Stomach (tissue), 9 donors: ENCODE measurements around the gene NKAIN2. TPM values are rescaled to one million over a fixed set of nuclear protein-coding genes. Genes with fewer than 3 reads are reported as not detected.

Experiments used
- DNase-seq, 2 donors: peaks; one replicate each; pipeline versions ENCODE4 v3.0.0 to v3.0.0-alpha.2; 2013 to 2019
- H3K27ac ChIP-seq, 5 donors: fragments of 200-600 bp in 4 of 5; sonication (generic) in 4 of 5; one replicate each; pipeline ENCODE4 v1.5.1; 2013 to 2019; ENCODE audit warnings: mild to moderate bottlenecking in 1 of 5, moderate library complexity in 1 of 5
- H3K27me3 ChIP-seq, 3 donors: fragments of 200-600 bp; sonication (generic); one replicate each; pipeline ENCODE4 v1.5.1; 2017 to 2019; ENCODE audit warnings: mixed run types in 1 of 3
- H3K36me3 ChIP-seq, 4 donors: fragments of 200-600 bp; sonication (generic); 1 replicate in 3 of 4; 2 replicates in 1 of 4; pipeline ENCODE4 v1.5.1; 2016 to 2019
- H3K4me1 ChIP-seq, 4 donors: fragments of 200-600 bp; sonication (generic); one replicate each; pipeline ENCODE4 v1.5.1; 2016 to 2019
- H3K4me3 ChIP-seq, 4 donors: fragments of 200-600 bp; sonication (generic) in 3 of 4; one replicate each; pipeline ENCODE4 v1.5.1; 2016 to 2019; ENCODE audit warnings: mild to moderate bottlenecking in 1 of 4
- H3K9me3 ChIP-seq, 4 donors: fragments of 200-600 bp; sonication (generic); one replicate each; pipeline ENCODE4 v1.5.1; 2016 to 2019
- EP300 ChIP-seq: sonication (generic); formaldehyde crosslinking; IDR thresholded peaks from one replicate; pipeline ENCODE4 v1.6.1; 2017; ENCODE audit warnings: antibody characterized with exemption
- POLR2A ChIP-seq, 4 donors: fragments of 450-650 bp; IDR thresholded peaks; one replicate each; pipeline ENCODE4 v1.6.1; 2016; ENCODE audit warnings: antibody characterized with exemption in 4 of 4, control low read depth in 2 of 4, mild to moderate bottlenecking in 1 of 4, moderate library complexity in 1 of 4
- POLR2AphosphoS5 ChIP-seq, 3 donors: sonication (generic); formaldehyde crosslinking; IDR thresholded peaks; one replicate each; pipeline ENCODE4 v1.6.1; 2016; ENCODE audit warnings: antibody characterized with exemption in 3 of 3
- WGBS, 5 donors: extraction: QIAGEN DNeasy Blood & Tissue Kit in 3 of 5; methylation state at CpG; one replicate each; pipeline versions ENCODE4 v1.1.5 to v1.1.7; 2013 to 2018; 5-methylcytosine and 5-hydroxymethylcytosine counted together
- intact Hi-C: fragments of 100-400 bp; cut with DNase I; formaldehyde crosslinking; loops from one replicate; pipeline ENCODE4 v1.15.1; 2023; ENCODE audit warnings: low total_unique reads
- polyA plus RNA-seq, 3 donors: library from polyadenylated mRNA; stranded (reverse); fragments of 200-250 nt; gene quantifications; one replicate each; pipeline ENCODE4 v1.2.3, GENCODE V29; 2013
- total RNA-seq, 5 donors: library from RNA; depleted of rRNA; stranded (reverse); fragments of >200 nt; gene quantifications; one replicate each; pipeline versions ENCODE4 v1.1.0 to v1.2.3, GENCODE V29; 2014 to 2016
- TF ChIP-seq, protein P1 (sequence below), 7 experiments: fragments of 450-650 bp in 4 of 7; fragments of 200-600 bp in 3 of 7; sonication (generic) in 3 of 7; IDR thresholded peaks; one replicate each; pipeline ENCODE4 v1.5.1; 2016 to 2019; ENCODE audit warnings: antibody characterized with exemption in 7 of 7, control low read depth in 2 of 7, mild to moderate bottlenecking in 1 of 7
- donor health status: healthy with polysubstance abuse.
- donor health status: Bipolar disorder and iron deficiency.
- donor health status: healthy.

NKAIN2 gene
- total and polyA plus RNA-seq, 8 donors: 0.13 to 9.6 (median 1.5) TPM; not detected in 5

DNA sequence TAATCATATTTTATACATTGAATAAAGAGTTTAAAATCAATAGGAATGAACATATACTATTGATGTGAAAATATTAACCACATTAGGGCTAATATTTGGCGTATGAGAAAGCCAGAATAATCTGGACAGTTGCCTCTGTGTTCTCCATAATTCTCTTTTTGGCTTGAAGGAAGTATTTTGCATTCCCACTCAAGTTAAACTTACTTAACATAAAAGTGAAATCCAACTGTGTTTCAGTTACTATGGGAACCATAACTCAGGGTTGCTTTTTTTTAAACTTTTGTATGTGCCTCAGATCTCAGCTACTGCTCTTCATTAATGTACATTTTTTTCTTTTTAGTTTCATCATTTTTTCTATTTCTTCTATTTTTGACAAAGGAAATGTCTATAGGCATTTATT, 479.8 kb downstream of the NKAIN2 start:
- 59 to 85% (median 78%) methylated on average over 1 of the region's 1 CpG for WGBS, 5 donors
- peak in 1 of 2 donors; percentile 47 for DNase-seq

DNA sequence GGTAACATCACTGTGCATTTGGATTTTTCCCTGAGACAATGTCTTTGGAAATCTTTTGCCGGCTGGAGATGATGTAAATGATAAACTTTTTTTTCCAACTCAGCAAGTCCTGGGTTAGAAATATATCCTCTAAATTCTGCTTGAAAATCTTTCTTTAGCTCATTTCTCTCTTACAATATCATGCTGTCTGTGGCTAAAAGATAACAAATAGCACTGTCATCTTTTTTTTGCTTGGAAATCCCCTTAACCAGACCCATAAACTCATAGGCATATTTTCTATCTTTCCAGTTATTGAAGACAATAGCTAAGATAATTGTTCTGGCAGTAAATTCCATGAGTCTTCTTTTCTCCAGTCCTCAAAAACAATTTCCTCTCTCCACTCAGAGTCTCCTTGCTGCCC, 481.5 kb downstream of the NKAIN2 start:
- TF ChIP-seq EP300 (no peak), POLR2A (IDR thresholded peaks at IDR 0.05) (no peak), POLR2AphosphoS5 (IDR thresholded peaks at IDR 0.05) (no peak)
- TF ChIP-seq, protein P1, sequence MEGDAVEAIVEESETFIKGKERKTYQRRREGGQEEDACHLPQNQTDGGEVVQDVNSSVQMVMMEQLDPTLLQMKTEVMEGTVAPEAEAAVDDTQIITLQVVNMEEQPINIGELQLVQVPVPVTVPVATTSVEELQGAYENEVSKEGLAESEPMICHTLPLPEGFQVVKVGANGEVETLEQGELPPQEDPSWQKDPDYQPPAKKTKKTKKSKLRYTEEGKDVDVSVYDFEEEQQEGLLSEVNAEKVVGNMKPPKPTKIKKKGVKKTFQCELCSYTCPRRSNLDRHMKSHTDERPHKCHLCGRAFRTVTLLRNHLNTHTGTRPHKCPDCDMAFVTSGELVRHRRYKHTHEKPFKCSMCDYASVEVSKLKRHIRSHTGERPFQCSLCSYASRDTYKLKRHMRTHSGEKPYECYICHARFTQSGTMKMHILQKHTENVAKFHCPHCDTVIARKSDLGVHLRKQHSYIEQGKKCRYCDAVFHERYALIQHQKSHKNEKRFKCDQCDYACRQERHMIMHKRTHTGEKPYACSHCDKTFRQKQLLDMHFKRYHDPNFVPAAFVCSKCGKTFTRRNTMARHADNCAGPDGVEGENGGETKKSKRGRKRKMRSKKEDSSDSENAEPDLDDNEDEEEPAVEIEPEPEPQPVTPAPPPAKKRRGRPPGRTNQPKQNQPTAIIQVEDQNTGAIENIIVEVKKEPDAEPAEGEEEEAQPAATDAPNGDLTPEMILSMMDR (IDR thresholded peaks at IDR 0.05): no peak
- no peak for DNase-seq
- Histone ChIP-seq H3K4me1 (no peaks in the 10 kb centered on the region), H3K27me3 (no peaks in the 10 kb centered on the region), H3K36me3 (no peaks in the 10 kb centered on the region), H3K9me3 (no peaks in the 10 kb centered on the region), H3K4me3 (no peak overlapping the region), H3K27ac (no peak overlapping the region)
- 82 to 97% (median 93%) methylated on average over 1 of the region's 1 CpG for WGBS, 5 donors
- intact Hi-C loops: no loop called here

More for the DNA sequence above, 479.8 kb downstream of the NKAIN2 start:
- no peaks in the 10 kb centered on the region for H3K27me3 ChIP-seq
- TF ChIP-seq, protein P1 (IDR thresholded peaks at IDR 0.05): no peak
- no peak for TF ChIP-seq EP300
- intact Hi-C loops: no loop called here
- H3K36me3 ChIP-seq: no peaks in the 10 kb centered on the region
- no peak overlapping the region for H3K27ac ChIP-seq
- no peaks in the 10 kb centered on the region for H3K4me1 ChIP-seq
- H3K9me3 ChIP-seq: no peaks in the 10 kb centered on the region
- H3K4me3 ChIP-seq: no peak overlapping the region

DNA sequence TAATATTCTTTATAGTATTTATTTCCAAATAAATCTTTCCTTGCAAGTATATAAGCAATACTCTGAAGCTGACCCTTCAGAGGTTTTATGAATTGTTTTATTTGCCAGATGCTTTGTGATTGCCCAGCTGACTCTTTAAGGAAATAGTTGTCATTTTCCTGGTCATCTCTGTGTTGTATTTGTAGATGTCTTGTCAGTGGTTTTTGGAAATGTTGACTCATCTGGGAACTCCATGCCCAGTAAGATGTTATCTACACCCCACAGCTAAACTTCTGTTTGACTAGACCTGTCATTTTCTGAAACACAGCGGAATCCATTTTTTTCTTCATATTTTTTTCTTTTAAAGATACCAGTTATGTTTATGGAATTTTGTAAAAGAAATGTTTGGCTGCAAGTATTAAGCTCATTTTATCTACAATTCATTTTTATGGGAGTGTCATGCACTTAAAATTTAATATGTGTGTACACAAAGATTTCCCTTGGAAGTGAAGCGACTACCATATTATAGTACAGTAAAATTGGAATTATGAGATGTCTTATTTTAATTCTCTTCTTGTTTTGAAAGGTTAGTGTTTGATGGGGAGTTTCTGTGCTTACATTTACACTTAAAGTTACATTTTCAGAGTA, 491.0 kb downstream of the NKAIN2 start:
- intact Hi-C loops: no loop called here
- H3K27ac ChIP-seq: no peak overlapping the region
- 86 to 94% (median 89%) methylated on average over 2 of the region's 2 CpGs for WGBS, 5 donors
- no peak overlapping the region for H3K4me3 ChIP-seq
- H3K36me3 ChIP-seq: no peaks in the 10 kb centered on the region
- TF ChIP-seq EP300 (no peak), POLR2AphosphoS5 (IDR thresholded peaks at IDR 0.05) (no peak), POLR2A (IDR thresholded peaks at IDR 0.05) (no peak)
- TF ChIP-seq, protein P1 (IDR thresholded peaks at IDR 0.05): no peak
- H3K4me1 ChIP-seq: no peaks in the 10 kb centered on the region
- H3K9me3 ChIP-seq: no peaks in the 10 kb centered on the region
- no peak for DNase-seq
- H3K27me3 ChIP-seq: no peaks in the 10 kb centered on the region

DNA sequence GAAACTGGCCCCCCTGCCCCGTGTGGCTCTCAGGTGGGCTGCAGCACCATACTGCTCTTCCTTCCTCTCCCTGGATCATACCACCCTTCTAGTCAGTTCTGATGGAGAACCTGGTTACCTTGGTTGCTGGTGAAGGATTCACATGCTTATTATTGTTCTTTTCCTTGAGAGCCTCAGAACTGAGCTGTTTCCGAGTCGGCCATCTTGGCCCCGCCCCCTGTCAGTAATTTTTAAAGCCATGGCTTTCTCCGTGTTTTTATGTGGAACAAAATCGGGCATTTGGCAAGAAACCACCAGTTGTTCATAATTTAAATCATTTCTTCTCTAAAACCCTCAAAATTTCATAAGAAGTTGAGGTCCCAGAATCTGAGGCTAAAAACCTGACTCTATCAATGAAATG, 493.8 kb downstream of the NKAIN2 start:
- Histone ChIP-seq H3K27me3 (no peaks in the 10 kb centered on the region), H3K9me3 (no peaks in the 10 kb centered on the region), H3K27ac (no peak overlapping the region), H3K36me3 (no peaks in the 10 kb centered on the region), H3K4me3 (no peak overlapping the region), H3K4me1 (no peaks in the 10 kb centered on the region)
- no peak for TF ChIP-seq POLR2AphosphoS5 (IDR thresholded peaks at IDR 0.05)
- no peak for TF ChIP-seq POLR2A (IDR thresholded peaks at IDR 0.05)
- TF ChIP-seq, protein P1 (IDR thresholded peaks at IDR 0.05): no peak
- TF ChIP-seq EP300: no peak
- 77 to 86% (median 83%) methylated on average over 6 of the region's 6 CpGs for WGBS, 5 donors
- DNase-seq: no peak
- intact Hi-C loops: no loop called here
